DOHH2 (cell line): ENCODE results near the gene DENND1A.

ENCODE experiments used
- EZH2phosphoT487 ChIP-seq: fragments of 200-600 bp; sonication (generic); IDR thresholded peaks from 2 replicates; pipeline ENCODE4 v1.6.1; 2017; ENCODE audit warnings: borderline replicate concordance, mild to moderate bottlenecking, antibody characterized with exemption, low read length, moderate library complexity, mixed read lengths
- TF ChIP-seq, protein P1 (sequence below): fragments of 200-600 bp; sonication (generic); IDR thresholded peaks from one replicate; pipeline ENCODE4 v1.5.1; 2014; ENCODE audit warnings: antibody characterized with exemption, mild to moderate bottlenecking, low read depth, low read length; ENCODE audit not compliant: poor library complexity, severe bottlenecking

DNA sequence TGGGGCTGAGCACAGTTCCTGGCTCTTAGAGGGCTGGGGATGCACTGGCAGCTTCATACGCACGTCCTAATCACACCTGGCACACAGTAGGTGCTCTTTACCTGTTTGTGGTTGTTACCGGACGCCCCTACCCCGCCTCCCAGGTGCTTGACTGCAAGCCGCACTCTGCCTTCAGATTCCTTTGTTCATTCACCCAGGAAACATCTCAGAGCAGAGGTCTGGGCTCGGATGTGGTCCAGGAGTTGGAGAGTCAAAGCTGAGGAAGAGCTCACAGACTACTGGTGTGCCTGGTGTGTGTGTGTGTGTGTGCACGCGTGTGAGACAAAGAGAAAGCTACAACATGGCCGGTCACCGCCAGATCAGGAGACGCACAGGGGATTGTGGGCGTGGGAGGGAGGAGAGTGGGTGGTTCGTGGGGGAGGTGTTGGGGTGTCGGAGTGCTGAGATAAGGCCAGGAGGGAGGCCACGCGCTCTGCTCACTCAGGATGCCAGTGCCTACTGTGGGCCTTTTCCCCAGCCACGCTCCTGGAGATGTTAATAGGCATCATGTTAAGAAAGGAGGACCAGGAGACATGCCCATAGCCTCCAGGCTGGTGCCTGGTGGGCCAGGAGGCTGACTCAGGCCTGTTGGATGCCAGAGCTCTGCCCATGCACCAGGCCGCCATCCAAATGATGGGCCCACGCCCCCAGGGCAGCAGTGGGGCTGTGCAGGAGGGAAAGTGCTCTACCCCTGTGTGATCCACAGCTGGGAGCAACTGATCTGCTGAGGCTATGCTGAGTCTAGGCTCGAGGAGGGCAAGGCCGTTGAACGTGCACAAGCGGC lies 534.0 kb downstream of the DENND1A start:
- TF ChIP-seq, protein P1, sequence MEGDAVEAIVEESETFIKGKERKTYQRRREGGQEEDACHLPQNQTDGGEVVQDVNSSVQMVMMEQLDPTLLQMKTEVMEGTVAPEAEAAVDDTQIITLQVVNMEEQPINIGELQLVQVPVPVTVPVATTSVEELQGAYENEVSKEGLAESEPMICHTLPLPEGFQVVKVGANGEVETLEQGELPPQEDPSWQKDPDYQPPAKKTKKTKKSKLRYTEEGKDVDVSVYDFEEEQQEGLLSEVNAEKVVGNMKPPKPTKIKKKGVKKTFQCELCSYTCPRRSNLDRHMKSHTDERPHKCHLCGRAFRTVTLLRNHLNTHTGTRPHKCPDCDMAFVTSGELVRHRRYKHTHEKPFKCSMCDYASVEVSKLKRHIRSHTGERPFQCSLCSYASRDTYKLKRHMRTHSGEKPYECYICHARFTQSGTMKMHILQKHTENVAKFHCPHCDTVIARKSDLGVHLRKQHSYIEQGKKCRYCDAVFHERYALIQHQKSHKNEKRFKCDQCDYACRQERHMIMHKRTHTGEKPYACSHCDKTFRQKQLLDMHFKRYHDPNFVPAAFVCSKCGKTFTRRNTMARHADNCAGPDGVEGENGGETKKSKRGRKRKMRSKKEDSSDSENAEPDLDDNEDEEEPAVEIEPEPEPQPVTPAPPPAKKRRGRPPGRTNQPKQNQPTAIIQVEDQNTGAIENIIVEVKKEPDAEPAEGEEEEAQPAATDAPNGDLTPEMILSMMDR, result no peak
- TF ChIP-seq EZH2phosphoT487, result no peak
